Loucy (cell line): ENCODE data around the gene GALT.

Experiments
- CTCF ChIP-seq: fragments of 200-600 bp; sonication (generic); conservative IDR thresholded peaks from 2 replicates; pipeline ENCODE4 v1.5.1; 2014; ENCODE audit warnings: mild to moderate bottlenecking, antibody characterized with exemption, low read length
- EZH2phosphoT487 ChIP-seq: fragments of 200-600 bp; IDR thresholded peaks from 2 replicates; pipeline ENCODE4 v1.6.1; 2018; ENCODE audit warnings: antibody characterized with exemption, mild to moderate bottlenecking, moderate library complexity, borderline replicate concordance

GRCh38 chr9:34659592-34660253 lies 13.2 kb downstream of the GALT start:
- TF ChIP-seq CTCF: no peak
- no peak for TF ChIP-seq EZH2phosphoT487
